ENCODE results near the gene DRAM2. TPM values are rescaled to one million over a fixed set of nuclear protein-coding genes. Genes with fewer than 3 reads are reported as not detected.
"Not testable (repeated sequence)": the region's sequence is repeated elsewhere in the genome, so short reads cannot be mapped to it uniquely, and the experiment has no call there.

Gene DRAM2
- total and polyA plus RNA-seq, 10 donors, result 64.0 to 188 (median 97.8) TPM

DNA sequence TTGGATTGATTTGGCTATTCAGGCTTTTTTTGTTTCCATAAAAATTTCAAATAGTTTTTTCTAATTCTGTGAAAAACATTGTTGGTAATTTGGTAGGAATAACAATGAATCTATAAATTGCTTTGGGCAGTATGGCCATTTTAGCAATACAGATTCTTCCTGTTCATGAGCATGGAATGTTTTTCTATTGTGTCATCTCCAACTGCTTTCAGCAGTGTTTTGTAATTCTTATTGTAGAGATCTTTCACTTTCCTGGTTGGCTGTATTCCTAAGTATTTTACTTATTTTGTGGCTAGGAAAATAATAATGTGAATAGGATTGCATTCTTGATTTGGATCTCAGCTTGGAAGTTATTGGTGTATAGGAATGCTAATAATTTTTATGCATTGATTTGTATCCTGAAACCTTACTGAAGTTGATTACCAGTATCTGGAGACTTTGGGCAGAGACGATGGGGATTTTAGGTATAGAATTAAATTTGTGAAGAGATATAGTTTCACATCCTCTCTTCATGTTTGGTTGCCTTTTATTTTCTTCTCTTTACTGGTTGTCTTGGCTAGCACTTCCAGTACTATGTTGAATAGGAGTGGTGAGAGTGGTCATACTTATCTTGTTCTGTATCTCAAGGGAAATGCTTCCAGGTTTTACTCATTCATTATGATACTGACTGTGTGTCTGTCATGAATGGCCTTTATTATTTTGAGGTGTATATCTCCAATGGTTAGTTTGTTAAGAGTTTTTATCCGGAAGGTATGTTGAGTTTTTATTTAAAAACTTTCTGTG, 57.3 kb downstream of the DRAM2 start:
- Histone ChIP-seq H3K27me3 (replicated peaks in 1 of 7) (no peaks in the 10 kb centered on the region), H3K36me3 (no peaks in the 10 kb centered on the region), H3K27ac (no peak overlapping the region), H3K4me1 (peaks cover 0 to 10% (median 0%) of the 10 kb centered on the region in 6 donors), H3K9me3 (peaks cover 0 to 28% (median 8%) of the 10 kb centered on the region in 8 donors), H3K4me3 (no peak overlapping the region)
- WGBS, 5 donors, result 69 to 81% (median 70%) methylated on average over 2 of the region's 2 CpGs
- TF ChIP-seq, protein P1, sequence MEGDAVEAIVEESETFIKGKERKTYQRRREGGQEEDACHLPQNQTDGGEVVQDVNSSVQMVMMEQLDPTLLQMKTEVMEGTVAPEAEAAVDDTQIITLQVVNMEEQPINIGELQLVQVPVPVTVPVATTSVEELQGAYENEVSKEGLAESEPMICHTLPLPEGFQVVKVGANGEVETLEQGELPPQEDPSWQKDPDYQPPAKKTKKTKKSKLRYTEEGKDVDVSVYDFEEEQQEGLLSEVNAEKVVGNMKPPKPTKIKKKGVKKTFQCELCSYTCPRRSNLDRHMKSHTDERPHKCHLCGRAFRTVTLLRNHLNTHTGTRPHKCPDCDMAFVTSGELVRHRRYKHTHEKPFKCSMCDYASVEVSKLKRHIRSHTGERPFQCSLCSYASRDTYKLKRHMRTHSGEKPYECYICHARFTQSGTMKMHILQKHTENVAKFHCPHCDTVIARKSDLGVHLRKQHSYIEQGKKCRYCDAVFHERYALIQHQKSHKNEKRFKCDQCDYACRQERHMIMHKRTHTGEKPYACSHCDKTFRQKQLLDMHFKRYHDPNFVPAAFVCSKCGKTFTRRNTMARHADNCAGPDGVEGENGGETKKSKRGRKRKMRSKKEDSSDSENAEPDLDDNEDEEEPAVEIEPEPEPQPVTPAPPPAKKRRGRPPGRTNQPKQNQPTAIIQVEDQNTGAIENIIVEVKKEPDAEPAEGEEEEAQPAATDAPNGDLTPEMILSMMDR (IDR thresholded peaks at IDR 0.05 in 8 of 11, conservative IDR thresholded peaks at IDR 0.05 in 3 of 11), result no peak
- TF ChIP-seq POLR2AphosphoS5 (IDR thresholded peaks at IDR 0.05) (no peak), POLR2A (IDR thresholded peaks at IDR 0.05) (no peak)
- intact Hi-C loops (cut with DNase I; ENCODE audit: low total_unique reads), result no loop called here
- DNase-seq, result no peak

DNA sequence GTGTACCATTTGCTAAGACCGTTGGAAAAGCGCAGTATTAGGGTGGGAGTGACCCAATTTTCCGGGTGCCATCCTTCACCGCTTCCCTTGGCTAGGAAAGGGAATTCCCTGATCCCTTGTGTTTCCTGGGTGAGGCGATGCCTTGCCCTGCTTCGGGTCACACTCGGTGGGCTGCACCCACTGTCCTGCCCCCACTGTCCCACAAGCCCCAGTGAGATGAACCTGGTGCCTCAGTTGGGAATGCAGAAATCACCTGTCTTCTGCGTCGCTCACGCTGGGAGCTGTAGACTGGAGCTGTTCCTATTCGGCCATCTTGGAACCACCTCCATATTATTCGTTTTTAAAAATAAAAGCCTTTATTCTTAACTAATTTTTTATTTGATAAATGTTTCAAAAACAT, 60.6 kb downstream of the DRAM2 start:
- DNase-seq, H3K27ac ChIP-seq: not testable (repeated sequence)
- 92 to 97% (median 96%) methylated on average over 12 of the region's 12 CpGs for WGBS, 5 donors

DNA sequence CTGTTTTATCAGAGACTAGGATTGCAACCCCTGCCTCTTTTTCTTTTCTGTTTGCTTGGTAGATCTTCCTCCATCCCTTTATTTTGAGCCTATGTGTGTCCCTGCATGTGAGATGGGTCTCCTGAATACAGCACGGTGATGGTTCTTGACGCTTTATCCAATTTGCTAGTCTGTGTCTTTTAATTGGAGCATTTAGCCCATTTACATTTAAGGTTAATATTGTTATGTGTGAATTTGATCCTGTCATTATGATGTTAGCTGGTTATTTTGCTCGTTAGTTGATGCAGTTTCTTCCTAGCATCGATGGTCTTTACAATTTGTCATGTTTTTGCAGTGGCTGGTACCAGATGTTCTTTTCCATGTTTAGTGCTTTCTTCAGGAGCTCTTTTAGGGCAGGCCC, 62.6 kb downstream of the DRAM2 start:
- not testable (repeated sequence) for DNase-seq, H3K36me3 ChIP-seq
- WGBS, 5 donors, result 85 to 96% (median 91%) methylated on average over 3 to 4 of the region's 4 CpGs

More for the DNA sequence above, 60.6 kb downstream of the DRAM2 start:
- intact Hi-C loops (cut with DNase I; ENCODE audit: low total_unique reads); H3K36me3 ChIP-seq; H3K27me3 ChIP-seq (replicated peaks in 1 of 7); H3K4me3 ChIP-seq; H3K4me1 ChIP-seq: not testable (repeated sequence)
- H3K9me3 ChIP-seq, result peaks cover 0 to 33% (median 11%) of the 10 kb centered on the region in 8 donors

More for the DNA sequence above, 62.6 kb downstream of the DRAM2 start:
- H3K4me1 ChIP-seq; H3K27me3 ChIP-seq (replicated peaks in 1 of 7); intact Hi-C loops (cut with DNase I; ENCODE audit: low total_unique reads); H3K4me3 ChIP-seq; H3K27ac ChIP-seq: not testable (repeated sequence)
- H3K9me3 ChIP-seq, result peaks cover 0 to 33% (median 11%) of the 10 kb centered on the region in 8 donors

Small RNAs within 50 kb of the gene (small RNA-seq; reads per million reads assigned to genes)
- gene AL355816.1, result 0 reads per million in 4 donors

Other genes with a start within 250 kb of the DRAM2 start
- gene LRIF1, start 176.2 kb downstream of the DRAM2 start, total RNA-seq, result 10 to 100 TPM; 11.2 to 18.4 (median 16.4) TPM
- gene LRIF1, start 176.2 kb downstream of the DRAM2 start, polyA plus RNA-seq, result 10 to 100 TPM; 15.1 to 18.1 (median 16.5) TPM
- gene CEPT1, start 130 bp upstream of the DRAM2 start, total RNA-seq, result 100 to 1,000 TPM in 4 of 7 donors, 10 to 100 TPM in 3; 90.9 to 140 (median 105) TPM
- gene CEPT1, start 130 bp upstream of the DRAM2 start, polyA plus RNA-seq, result 10 to 100 TPM; 61.1 to 69.2 (median 65.4) TPM
- 100 to 1,000 TPM; 127 to 182 (median 153) TPM for gene DENND2D, start 60.6 kb upstream of the DRAM2 start, total RNA-seq
- gene DENND2D, start 60.6 kb upstream of the DRAM2 start, polyA plus RNA-seq, result 100 to 1,000 TPM in 2 of 3 donors, 10 to 100 TPM in 1; 90.3 to 106 (median 101) TPM
- gene CHI3L2, start 87.6 kb upstream of the DRAM2 start, total RNA-seq, result 10 to 100 TPM in 6 of 7 donors, 1 to 10 TPM in 1; 6.0 to 58.3 (median 25.6) TPM
- gene CHI3L2, start 87.6 kb upstream of the DRAM2 start, polyA plus RNA-seq, result 100 to 1,000 TPM in 1 of 3 donors, 10 to 100 TPM in 2; 40.1 to 159 (median 59.2) TPM
- gene CHIA, start 150.8 kb upstream of the DRAM2 start, total RNA-seq, result not detected
- under 1 TPM in 1 of 3 donors, not detected in 2; 0.14 TPM for gene CHIA, start 150.8 kb upstream of the DRAM2 start, polyA plus RNA-seq

Data from spleen (tissue), 11 donors.